ENCODE measurements around the gene GPC6.

DNA sequence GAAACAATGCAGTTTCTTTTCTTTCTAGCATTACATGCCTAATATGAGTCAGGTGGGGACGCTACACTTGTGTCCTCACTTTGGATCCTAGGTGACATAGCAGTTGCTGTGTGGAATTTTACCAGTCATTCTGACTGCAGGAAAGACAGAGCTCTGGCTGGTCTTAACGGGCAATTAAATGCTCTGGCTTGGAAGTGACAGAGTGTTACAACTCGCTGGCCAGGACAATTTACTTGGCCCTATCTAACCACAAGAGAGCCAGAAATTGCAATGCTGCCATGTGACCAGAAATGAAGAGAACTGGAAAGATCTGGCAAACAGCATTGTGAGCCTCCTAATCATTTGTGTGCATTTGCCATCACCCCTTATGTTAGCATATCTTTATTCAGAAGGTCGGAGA, 901.8 kb downstream of the GPC6 start:
- TF ChIP-seq CTCF (IDR thresholded peaks at IDR 0.05; ENCODE audit: low read depth, low read length, missing input control) (no peak), REST (IDR thresholded peaks at IDR 0.05) (peak; percentile 41), GABPA (IDR thresholded peaks at IDR 0.05 in 1 of 2, conservative IDR thresholded peaks at IDR 0.05 in 1 of 2) (no peak), YY1 (IDR thresholded peaks at IDR 0.05) (no peak), SP1 (IDR thresholded peaks at IDR 0.05) (peak; percentile 38)
- TF ChIP-seq, protein P1, sequence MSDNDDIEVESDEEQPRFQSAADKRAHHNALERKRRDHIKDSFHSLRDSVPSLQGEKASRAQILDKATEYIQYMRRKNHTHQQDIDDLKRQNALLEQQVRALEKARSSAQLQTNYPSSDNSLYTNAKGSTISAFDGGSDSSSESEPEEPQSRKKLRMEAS (IDR thresholded peaks at IDR 0.05) = no peak

Data from liver (tissue), 3 donors.